ENCODE measurements around the gene TTC39C.
"Not testable (repeated sequence)": the region's sequence is repeated elsewhere in the genome, so short reads cannot be mapped to it uniquely, and the experiment has no call there.

TTC39C gene

GRCh38 chr18:24018299-24018886, 3.8 kb downstream of the TTC39C start:
- DNase-seq, result no peak

GRCh38 chr18:24019641-24020331, 5.2 kb downstream of the TTC39C start:
- DNase-seq, result no peak

GRCh38 chr18:24021505-24021904, 7.0 kb downstream of the TTC39C start:
- no peak for DNase-seq

- no peak for DNase-seq
Measured at GRCh38 chr18:24022161-24022560, 7.6 kb downstream of the TTC39C start.

GRCh38 chr18:24023185-24023814, 8.7 kb downstream of the TTC39C start:
- no peak for DNase-seq

- no peak for DNase-seq
Measured at GRCh38 chr18:24024425-24024824, 9.9 kb downstream of the TTC39C start.

GRCh38 chr18:24026457-24026856, 11.9 kb downstream of the TTC39C start:
- no peak for DNase-seq

- no peak for DNase-seq
Measured at GRCh38 chr18:24027156-24027827, 12.7 kb downstream of the TTC39C start.

- not testable (repeated sequence) for DNase-seq
Measured at GRCh38 chr18:24028946-24029345, 14.4 kb downstream of the TTC39C start.

GRCh38 chr18:24031318-24031717, 16.8 kb downstream of the TTC39C start:
- DNase-seq, result no peak

GRCh38 chr18:24031916-24032315, 17.4 kb downstream of the TTC39C start:
- no peak for DNase-seq

- no peak for DNase-seq
Measured at GRCh38 chr18:24033641-24034412, 19.3 kb downstream of the TTC39C start.

- DNase-seq, result no peak
Measured at GRCh38 chr18:24035316-24035715, 20.8 kb downstream of the TTC39C start.

GRCh38 chr18:24039671-24040070, 25.1 kb downstream of the TTC39C start:
- DNase-seq, result no peak

GRCh38 chr18:24041691-24042090, 27.1 kb downstream of the TTC39C start:
- DNase-seq, result no peak

- DNase-seq, result no peak
Measured at GRCh38 chr18:24043403-24043802, 28.8 kb downstream of the TTC39C start.

GRCh38 chr18:24048261-24048660, 33.7 kb downstream of the TTC39C start:
- no peak for DNase-seq

GRCh38 chr18:24049142-24049541, 34.6 kb downstream of the TTC39C start:
- no peak for DNase-seq

- DNase-seq, result no peak
Measured at GRCh38 chr18:24051031-24051947, 36.7 kb downstream of the TTC39C start.

- no peak for DNase-seq
Measured at GRCh38 chr18:24052053-24052452, 37.5 kb downstream of the TTC39C start.

GRCh38 chr18:24053211-24053610, 38.7 kb downstream of the TTC39C start:
- DNase-seq, result no peak

- no peak for DNase-seq
Measured at GRCh38 chr18:24054130-24054529, 39.6 kb downstream of the TTC39C start.

Data from right hindlimb (tissue), 1 donor.